WTC11 (cell line): ENCODE data around the gene ITGA6. TPM values are rescaled to one million over a fixed set of nuclear protein-coding genes. Genes with fewer than 3 reads are reported as not detected.
A peak's percentile ranks its signal among the peaks of the same experiment; 100 is the strongest.

Experiments used
- CREB1 ChIP-seq: sonication (generic); formaldehyde crosslinking; IDR thresholded peaks from 2 replicates; pipeline ENCODE4 v1.8.0; 2023; ENCODE audit warnings: mild to moderate bottlenecking, missing genetic modification reagents
- ETV6 ChIP-seq: sonication (generic); formaldehyde crosslinking; IDR thresholded peaks from 2 replicates; pipeline ENCODE4 v1.8.1; 2022; ENCODE audit warnings: mild to moderate bottlenecking, missing genetic modification reagents
- GABPB1 ChIP-seq: sonication (generic); formaldehyde crosslinking; IDR thresholded peaks from 2 replicates; pipeline ENCODE4 v1.8.1; 2023; ENCODE audit warnings: mild to moderate bottlenecking, missing genetic modification reagents
- JAZF1 ChIP-seq: fragments of 250-450 bp; sonication (Bioruptor Pico); IDR thresholded peaks from 2 replicates; pipeline ENCODE4 v1.9.0; 2021; ENCODE audit warnings: moderate library complexity, mild to moderate bottlenecking, inconsistent platforms
- MYBL2 ChIP-seq: sonication (generic); formaldehyde crosslinking; IDR thresholded peaks from 2 replicates; pipeline ENCODE4 v1.8.1; 2023; ENCODE audit warnings: mild to moderate bottlenecking, moderate library complexity, missing genetic modification reagents
- NFATC4 ChIP-seq: fragments of 250-450 bp; sonication (Bioruptor Pico); IDR thresholded peaks from 2 replicates; pipeline ENCODE4 v1.9.0; 2021; ENCODE audit warnings: mild to moderate bottlenecking
- NR2C2 ChIP-seq: sonication (generic); formaldehyde crosslinking; IDR thresholded peaks from 2 replicates; pipeline ENCODE4 v1.8.0; 2022; ENCODE audit warnings: mild to moderate bottlenecking, missing genetic modification reagents
- NR3C1 ChIP-seq: sonication (generic); formaldehyde crosslinking; conservative IDR thresholded peaks from 2 replicates; pipeline ENCODE4 v1.8.1; 2023; ENCODE audit warnings: low read depth, mild to moderate bottlenecking, missing genetic modification reagents
- RELA ChIP-seq: sonication (generic); formaldehyde crosslinking; IDR thresholded peaks from 2 replicates; pipeline ENCODE4 v1.8.1; 2022; ENCODE audit warnings: missing genetic modification reagents, mild to moderate bottlenecking, borderline replicate concordance
- SMAD3 ChIP-seq: sonication (generic); formaldehyde crosslinking; IDR thresholded peaks from 2 replicates; pipeline ENCODE4 v1.8.0; 2022; ENCODE audit warnings: missing genetic modification reagents, mild to moderate bottlenecking, borderline replicate concordance
- ZNF512 ChIP-seq: sonication (generic); formaldehyde crosslinking; IDR thresholded peaks from 2 replicates; pipeline ENCODE4 v1.8.1; 2022; ENCODE audit warnings: missing genetic modification reagents, borderline replicate concordance
- total RNA-seq: library from RNA; stranded (reverse); gene quantifications from 3 replicates; pipeline ENCODE4 v1.2.3, GENCODE V29; 2021
- TF ChIP-seq, protein P1 (sequence below): sonication (generic); formaldehyde crosslinking; IDR thresholded peaks from 2 replicates; pipeline ENCODE4 v1.8.0; 2023; ENCODE audit warnings: missing genetic modification reagents, mild to moderate bottlenecking, borderline replicate concordance
- TF ChIP-seq, protein P2 (sequence below): sonication (generic); formaldehyde crosslinking; IDR thresholded peaks from 2 replicates; pipeline ENCODE4 v1.8.1; 2022; ENCODE audit warnings: low read depth, missing genetic modification reagents, borderline replicate concordance
- TF ChIP-seq, protein P3 (sequence below): sonication (generic); formaldehyde crosslinking; IDR thresholded peaks from 2 replicates; pipeline ENCODE4 v1.8.1; 2023; ENCODE audit warnings: mild to moderate bottlenecking, moderate library complexity, missing genetic modification reagents
- TF ChIP-seq, protein P4 (sequence below): fragments of 250-450 bp; sonication (Bioruptor Pico); IDR thresholded peaks from 2 replicates; pipeline ENCODE4 v1.9.0; 2021; ENCODE audit warnings: mild to moderate bottlenecking, borderline replicate concordance

ITGA6 gene
- total RNA-seq, 1 experiment from 2014 or later = 83.6 TPM

GRCh38 chr2:172427990-172428831 is 825 bp downstream of the ITGA6 start (continued):
- no peak for TF ChIP-seq ETV6 (CRISPR knock-in tag)
- TF ChIP-seq, protein P1, sequence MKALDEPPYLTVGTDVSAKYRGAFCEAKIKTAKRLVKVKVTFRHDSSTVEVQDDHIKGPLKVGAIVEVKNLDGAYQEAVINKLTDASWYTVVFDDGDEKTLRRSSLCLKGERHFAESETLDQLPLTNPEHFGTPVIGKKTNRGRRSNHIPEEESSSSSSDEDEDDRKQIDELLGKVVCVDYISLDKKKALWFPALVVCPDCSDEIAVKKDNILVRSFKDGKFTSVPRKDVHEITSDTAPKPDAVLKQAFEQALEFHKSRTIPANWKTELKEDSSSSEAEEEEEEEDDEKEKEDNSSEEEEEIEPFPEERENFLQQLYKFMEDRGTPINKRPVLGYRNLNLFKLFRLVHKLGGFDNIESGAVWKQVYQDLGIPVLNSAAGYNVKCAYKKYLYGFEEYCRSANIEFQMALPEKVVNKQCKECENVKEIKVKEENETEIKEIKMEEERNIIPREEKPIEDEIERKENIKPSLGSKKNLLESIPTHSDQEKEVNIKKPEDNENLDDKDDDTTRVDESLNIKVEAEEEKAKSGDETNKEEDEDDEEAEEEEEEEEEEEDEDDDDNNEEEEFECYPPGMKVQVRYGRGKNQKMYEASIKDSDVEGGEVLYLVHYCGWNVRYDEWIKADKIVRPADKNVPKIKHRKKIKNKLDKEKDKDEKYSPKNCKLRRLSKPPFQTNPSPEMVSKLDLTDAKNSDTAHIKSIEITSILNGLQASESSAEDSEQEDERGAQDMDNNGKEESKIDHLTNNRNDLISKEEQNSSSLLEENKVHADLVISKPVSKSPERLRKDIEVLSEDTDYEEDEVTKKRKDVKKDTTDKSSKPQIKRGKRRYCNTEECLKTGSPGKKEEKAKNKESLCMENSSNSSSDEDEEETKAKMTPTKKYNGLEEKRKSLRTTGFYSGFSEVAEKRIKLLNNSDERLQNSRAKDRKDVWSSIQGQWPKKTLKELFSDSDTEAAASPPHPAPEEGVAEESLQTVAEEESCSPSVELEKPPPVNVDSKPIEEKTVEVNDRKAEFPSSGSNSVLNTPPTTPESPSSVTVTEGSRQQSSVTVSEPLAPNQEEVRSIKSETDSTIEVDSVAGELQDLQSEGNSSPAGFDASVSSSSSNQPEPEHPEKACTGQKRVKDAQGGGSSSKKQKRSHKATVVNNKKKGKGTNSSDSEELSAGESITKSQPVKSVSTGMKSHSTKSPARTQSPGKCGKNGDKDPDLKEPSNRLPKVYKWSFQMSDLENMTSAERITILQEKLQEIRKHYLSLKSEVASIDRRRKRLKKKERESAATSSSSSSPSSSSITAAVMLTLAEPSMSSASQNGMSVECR = no peak
- TF ChIP-seq, protein P2, sequence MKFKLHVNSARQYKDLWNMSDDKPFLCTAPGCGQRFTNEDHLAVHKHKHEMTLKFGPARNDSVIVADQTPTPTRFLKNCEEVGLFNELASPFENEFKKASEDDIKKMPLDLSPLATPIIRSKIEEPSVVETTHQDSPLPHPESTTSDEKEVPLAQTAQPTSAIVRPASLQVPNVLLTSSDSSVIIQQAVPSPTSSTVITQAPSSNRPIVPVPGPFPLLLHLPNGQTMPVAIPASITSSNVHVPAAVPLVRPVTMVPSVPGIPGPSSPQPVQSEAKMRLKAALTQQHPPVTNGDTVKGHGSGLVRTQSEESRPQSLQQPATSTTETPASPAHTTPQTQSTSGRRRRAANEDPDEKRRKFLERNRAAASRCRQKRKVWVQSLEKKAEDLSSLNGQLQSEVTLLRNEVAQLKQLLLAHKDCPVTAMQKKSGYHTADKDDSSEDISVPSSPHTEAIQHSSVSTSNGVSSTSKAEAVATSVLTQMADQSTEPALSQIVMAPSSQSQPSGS (CRISPR knock-in tag) = no peak
- TF ChIP-seq CREB1 (CRISPR knock-in tag) = no peak
- TF ChIP-seq MYBL2 (CRISPR knock-in tag) = 0 out of 2 replicates have a peak, but pooled peaks have one; percentile 22
- no peak for TF ChIP-seq NFATC4 (CRISPR knock-in tag)
- TF ChIP-seq, protein P3, sequence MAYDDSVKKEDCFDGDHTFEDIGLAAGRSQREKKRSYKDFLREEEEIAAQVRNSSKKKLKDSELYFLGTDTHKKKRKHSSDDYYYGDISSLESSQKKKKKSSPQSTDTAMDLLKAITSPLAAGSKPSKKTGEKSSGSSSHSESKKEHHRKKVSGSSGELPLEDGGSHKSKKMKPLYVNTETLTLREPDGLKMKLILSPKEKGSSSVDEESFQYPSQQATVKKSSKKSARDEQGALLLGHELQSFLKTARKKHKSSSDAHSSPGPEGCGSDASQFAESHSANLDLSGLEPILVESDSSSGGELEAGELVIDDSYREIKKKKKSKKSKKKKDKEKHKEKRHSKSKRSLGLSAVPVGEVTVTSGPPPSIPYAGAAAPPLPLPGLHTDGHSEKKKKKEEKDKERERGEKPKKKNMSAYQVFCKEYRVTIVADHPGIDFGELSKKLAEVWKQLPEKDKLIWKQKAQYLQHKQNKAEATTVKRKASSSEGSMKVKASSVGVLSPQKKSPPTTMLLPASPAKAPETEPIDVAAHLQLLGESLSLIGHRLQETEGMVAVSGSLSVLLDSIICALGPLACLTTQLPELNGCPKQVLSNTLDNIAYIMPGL (CRISPR knock-in tag) = no peak
- TF ChIP-seq GABPB1 (CRISPR knock-in tag) = peak; percentile 38; the same call in 1 of the 2 replicates
- TF ChIP-seq, protein P4, sequence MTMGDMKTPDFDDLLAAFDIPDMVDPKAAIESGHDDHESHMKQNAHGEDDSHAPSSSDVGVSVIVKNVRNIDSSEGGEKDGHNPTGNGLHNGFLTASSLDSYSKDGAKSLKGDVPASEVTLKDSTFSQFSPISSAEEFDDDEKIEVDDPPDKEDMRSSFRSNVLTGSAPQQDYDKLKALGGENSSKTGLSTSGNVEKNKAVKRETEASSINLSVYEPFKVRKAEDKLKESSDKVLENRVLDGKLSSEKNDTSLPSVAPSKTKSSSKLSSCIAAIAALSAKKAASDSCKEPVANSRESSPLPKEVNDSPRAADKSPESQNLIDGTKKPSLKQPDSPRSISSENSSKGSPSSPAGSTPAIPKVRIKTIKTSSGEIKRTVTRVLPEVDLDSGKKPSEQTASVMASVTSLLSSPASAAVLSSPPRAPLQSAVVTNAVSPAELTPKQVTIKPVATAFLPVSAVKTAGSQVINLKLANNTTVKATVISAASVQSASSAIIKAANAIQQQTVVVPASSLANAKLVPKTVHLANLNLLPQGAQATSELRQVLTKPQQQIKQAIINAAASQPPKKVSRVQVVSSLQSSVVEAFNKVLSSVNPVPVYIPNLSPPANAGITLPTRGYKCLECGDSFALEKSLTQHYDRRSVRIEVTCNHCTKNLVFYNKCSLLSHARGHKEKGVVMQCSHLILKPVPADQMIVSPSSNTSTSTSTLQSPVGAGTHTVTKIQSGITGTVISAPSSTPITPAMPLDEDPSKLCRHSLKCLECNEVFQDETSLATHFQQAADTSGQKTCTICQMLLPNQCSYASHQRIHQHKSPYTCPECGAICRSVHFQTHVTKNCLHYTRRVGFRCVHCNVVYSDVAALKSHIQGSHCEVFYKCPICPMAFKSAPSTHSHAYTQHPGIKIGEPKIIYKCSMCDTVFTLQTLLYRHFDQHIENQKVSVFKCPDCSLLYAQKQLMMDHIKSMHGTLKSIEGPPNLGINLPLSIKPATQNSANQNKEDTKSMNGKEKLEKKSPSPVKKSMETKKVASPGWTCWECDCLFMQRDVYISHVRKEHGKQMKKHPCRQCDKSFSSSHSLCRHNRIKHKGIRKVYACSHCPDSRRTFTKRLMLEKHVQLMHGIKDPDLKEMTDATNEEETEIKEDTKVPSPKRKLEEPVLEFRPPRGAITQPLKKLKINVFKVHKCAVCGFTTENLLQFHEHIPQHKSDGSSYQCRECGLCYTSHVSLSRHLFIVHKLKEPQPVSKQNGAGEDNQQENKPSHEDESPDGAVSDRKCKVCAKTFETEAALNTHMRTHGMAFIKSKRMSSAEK (CRISPR knock-in tag) = no peak
- no peak for TF ChIP-seq RELA (CRISPR knock-in tag)
- TF ChIP-seq JAZF1 (CRISPR knock-in tag) = no peak
- no peak for TF ChIP-seq NR3C1 (CRISPR knock-in tag)
- TF ChIP-seq ZNF512 (CRISPR knock-in tag) = no peak
- no peak for TF ChIP-seq SMAD3
- no peak for TF ChIP-seq NR2C2
- TF ChIP-seq, all 79 proteins: peak for 3
